ENCODE results near the gene LHPP.

The LHPP gene

DNA sequence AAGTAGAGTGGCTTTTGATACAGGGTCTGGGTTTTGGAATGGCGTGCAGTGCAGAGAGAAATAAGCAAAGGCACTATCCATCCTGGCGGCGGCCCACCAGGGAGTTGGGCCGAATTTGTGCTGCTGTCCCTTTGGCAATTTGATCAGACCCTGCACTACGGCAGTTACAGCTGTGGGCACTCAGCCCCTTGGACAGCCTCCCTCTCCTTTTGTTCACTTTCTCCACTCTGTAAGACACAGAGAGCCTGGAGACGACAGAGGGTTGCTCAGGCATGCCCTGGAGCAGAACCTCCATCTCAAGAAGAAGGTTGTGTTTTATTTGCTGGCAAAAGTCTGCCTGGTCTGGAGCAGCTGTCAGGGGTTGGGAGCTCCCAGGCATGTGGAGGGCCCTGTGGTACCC is 55.8 kb downstream of the LHPP start:
- TF ChIP-seq, protein P1, sequence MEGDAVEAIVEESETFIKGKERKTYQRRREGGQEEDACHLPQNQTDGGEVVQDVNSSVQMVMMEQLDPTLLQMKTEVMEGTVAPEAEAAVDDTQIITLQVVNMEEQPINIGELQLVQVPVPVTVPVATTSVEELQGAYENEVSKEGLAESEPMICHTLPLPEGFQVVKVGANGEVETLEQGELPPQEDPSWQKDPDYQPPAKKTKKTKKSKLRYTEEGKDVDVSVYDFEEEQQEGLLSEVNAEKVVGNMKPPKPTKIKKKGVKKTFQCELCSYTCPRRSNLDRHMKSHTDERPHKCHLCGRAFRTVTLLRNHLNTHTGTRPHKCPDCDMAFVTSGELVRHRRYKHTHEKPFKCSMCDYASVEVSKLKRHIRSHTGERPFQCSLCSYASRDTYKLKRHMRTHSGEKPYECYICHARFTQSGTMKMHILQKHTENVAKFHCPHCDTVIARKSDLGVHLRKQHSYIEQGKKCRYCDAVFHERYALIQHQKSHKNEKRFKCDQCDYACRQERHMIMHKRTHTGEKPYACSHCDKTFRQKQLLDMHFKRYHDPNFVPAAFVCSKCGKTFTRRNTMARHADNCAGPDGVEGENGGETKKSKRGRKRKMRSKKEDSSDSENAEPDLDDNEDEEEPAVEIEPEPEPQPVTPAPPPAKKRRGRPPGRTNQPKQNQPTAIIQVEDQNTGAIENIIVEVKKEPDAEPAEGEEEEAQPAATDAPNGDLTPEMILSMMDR (IDR thresholded peaks at IDR 0.05; ENCODE audit: control insufficient read depth, insufficient read depth, low read depth, low read length, missing control alignments): no peak
- no peak overlapping the region for H3K4me3 ChIP-seq (ENCODE audit: control insufficient read depth, low read depth, low read length)
- no peak for DNase-seq (ENCODE audit: low read depth)

DNA sequence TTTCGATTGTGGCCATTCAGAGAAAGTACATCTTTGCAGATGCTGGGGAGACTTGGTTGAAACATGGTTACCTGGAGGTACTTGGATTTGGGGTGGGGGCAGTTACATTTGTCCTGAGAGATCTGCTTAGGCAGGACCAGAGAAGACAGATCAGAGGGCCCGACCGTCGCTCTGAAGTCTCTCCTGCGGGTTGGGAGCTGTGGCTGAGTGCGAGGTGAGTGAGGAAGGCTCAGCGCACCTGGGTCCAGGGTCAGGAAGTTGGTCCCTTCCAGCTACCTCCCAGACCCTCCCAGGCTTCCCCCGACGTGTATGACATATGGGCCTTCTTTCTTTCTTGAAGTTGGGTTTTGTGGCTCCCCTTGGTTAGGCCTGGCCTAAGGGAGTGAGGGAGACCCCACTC is 56.3 kb downstream of the LHPP start:
- no peak for DNase-seq (ENCODE audit: low read depth)
- TF ChIP-seq, protein P1 (IDR thresholded peaks at IDR 0.05; ENCODE audit: control insufficient read depth, insufficient read depth, low read depth, low read length, missing control alignments): no peak
- no peak overlapping the region for H3K4me3 ChIP-seq (ENCODE audit: control insufficient read depth, low read depth, low read length)

DNA sequence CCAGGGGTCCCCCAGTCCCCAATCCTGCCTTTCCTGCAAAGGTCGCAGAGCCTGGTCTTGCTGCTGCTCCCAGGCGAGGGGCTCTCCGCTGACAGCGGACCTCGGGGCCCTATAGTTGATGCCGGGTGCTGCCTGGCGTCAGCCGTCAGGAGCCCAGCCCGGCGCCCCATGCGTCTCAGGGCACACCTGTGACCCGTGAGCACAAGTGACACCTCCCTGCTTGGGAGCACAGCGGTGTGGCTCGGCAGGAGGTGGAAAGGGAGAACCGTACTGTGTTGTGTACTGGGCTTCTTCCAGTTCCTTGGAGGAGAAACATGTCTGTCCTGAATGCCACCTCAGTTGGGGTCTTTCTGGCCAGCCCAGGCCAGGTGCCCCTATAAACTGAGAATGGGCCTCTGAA is 56.7 kb downstream of the LHPP start:
- no peak for DNase-seq (ENCODE audit: low read depth)
- no peak overlapping the region for H3K4me3 ChIP-seq (ENCODE audit: control insufficient read depth, low read depth, low read length)
- TF ChIP-seq, protein P1 (IDR thresholded peaks at IDR 0.05; ENCODE audit: control insufficient read depth, insufficient read depth, low read depth, low read length, missing control alignments): no peak

DNA sequence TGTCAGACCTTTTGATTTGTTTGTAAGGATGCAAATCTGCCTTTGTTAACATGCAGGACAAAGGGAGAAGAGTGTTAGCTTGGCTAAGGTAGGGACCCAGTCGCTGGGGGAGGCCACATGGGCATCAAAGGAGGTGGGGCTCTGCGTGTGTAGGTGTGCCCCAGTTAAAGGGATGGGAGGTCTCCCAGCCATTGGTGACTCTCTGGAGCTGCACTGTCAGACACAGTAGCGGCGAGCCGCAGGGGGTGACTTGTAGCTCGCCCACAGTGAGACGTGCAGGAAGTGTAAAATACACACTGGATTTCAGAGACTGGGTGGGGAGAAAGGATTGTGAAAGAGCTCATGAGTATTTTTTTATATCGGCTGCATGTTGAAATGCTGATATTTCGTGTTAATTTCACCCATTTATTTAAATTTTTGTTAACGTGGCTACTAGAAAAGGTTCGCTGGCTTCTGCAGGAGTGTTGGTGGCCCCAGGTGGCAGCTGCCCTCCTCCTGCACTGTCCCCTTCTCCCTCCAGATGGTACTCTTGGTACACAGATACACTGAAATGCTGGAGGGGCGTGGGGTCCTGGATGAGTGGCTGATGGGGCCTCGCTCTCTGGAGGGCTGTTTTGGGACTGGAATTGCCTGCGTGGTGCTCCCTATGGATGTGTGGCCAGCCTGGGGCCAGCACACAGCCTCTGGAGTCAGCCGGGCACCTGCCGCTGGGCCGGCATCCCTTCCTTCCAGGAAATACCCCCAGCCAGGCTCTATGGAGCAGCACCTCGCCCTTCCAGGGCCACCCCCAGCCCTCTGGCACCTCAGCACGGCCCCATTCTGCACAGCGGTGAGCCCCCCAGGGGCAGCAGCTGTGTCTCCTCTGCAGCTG is 59.2 kb downstream of the LHPP start:
- TF ChIP-seq, protein P1 (IDR thresholded peaks at IDR 0.05; ENCODE audit: control insufficient read depth, insufficient read depth, low read depth, low read length, missing control alignments): no peak
- no peak for DNase-seq (ENCODE audit: low read depth)
- H3K4me3 ChIP-seq (ENCODE audit: control insufficient read depth, low read depth, low read length): no peak overlapping the region

DNA sequence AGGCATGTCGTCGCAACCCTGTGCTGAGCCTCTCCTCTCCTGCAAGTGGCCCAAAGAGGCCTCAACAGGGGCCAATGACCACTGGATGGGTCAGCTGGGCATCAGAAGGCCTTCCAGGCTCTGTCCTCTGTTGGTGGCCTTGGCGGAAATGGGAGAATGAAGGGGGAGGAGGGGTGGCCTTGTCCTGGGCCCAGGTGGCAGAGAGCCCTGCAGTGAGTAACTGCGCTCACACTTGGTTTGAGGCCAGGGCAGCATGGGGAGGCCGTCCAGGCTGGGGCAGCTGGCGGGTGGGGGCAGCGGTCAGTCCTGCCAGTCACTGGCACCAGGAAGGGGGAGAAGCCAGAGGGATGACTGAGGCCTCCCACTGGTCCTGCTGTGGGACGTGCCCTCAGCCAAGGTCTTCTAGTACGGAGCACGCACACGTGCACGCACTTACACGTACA is 59.8 kb downstream of the LHPP start:
- no peak overlapping the region for H3K4me3 ChIP-seq (ENCODE audit: control insufficient read depth, low read depth, low read length)
- no peak for DNase-seq (ENCODE audit: low read depth)
- TF ChIP-seq, protein P1 (IDR thresholded peaks at IDR 0.05; ENCODE audit: control insufficient read depth, insufficient read depth, low read depth, low read length, missing control alignments): no peak

DNA sequence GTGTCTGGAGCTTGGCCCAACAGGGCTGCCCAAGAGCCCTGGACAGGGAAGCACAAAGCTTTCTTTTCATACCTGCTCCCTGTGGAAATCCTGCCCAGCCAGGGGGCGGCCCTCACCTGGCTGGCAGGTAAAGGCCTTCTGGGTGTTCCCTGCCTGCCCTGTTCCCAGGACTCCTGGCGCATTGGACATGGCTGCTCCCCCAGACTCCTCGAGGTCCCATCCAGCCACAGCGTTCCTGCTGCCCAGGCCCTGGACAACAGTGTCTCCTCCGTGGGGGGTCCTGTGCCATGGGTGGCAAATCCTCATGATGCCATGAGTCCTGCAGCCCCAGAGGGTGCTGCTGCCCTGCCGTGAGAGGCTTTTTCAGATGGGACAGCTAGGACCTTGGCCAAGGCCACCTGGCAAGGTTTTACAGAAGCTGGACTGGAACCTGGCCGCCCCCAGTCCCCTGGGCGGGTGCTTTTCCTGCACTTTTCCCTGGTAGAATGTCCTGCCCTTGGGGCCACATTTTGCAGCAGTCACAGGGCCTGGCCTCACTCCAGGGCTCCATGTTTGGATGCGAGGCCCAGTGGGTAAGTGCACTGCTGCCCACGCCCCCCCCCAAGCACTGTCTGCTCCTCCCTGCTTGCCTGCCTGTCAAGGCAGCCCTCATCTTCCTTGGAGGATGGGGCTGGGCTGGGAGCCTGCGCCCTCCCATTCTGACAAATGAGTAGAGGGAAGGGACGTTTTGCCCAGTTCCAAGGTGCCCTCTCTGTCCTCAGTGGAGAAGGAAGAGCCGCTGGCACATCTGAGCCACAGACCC is 60.7 kb downstream of the LHPP start:
- no peak overlapping the region for H3K4me3 ChIP-seq (ENCODE audit: control insufficient read depth, low read depth, low read length)
- DNase-seq (ENCODE audit: low read depth): no peak
- TF ChIP-seq, protein P1 (IDR thresholded peaks at IDR 0.05; ENCODE audit: control insufficient read depth, insufficient read depth, low read depth, low read length, missing control alignments): no peak

Data from AG09309 (cell line).